ENCODE measurements around the gene GBP4. TPM values are rescaled to one million over a fixed set of nuclear protein-coding genes. Genes with fewer than 3 reads are reported as not detected.

The GBP4 gene
- total RNA-seq, 1 experiment from 2014 or later: 0.09 TPM

DNA sequence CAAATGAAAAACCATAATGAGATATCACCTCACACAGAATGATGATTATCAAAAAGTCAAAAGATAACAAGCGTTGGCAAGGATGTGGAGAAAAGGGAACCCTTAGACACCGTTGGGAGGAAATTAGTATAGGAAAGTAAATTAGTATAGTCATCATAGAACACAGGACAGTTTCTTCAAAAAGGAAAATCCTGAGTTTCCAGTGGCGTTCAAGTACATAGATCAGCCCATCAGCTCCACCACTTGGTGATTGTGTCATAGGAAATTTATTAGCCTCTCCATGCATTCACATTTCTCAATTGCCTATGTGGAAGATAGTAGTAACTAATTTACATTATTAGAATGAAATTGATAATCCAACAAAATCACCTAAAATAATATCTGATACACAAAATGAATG lies 52.0 kb downstream of the GBP4 start:
- no peak for TF ChIP-seq ZNF281 (CRISPR knock-in tag; IDR thresholded peaks at IDR 0.05)
- TF ChIP-seq ZNF263 (CRISPR knock-in tag; IDR thresholded peaks at IDR 0.05; ENCODE audit: low read depth): no peak
- TF ChIP-seq, protein P1, sequence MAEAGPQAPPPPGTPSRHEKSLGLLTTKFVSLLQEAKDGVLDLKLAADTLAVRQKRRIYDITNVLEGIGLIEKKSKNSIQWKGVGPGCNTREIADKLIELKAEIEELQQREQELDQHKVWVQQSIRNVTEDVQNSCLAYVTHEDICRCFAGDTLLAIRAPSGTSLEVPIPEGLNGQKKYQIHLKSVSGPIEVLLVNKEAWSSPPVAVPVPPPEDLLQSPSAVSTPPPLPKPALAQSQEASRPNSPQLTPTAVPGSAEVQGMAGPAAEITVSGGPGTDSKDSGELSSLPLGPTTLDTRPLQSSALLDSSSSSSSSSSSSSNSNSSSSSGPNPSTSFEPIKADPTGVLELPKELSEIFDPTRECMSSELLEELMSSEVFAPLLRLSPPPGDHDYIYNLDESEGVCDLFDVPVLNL (CRISPR knock-in tag; IDR thresholded peaks at IDR 0.05; ENCODE audit: borderline replicate concordance, low read depth): no peak
- TF ChIP-seq FOXP1 (CRISPR knock-in tag; IDR thresholded peaks at IDR 0.05; ENCODE audit: borderline replicate concordance): no peak
- no peak for TF ChIP-seq GTF2I (CRISPR knock-in tag; conservative IDR thresholded peaks at IDR 0.05)
- CTCF ChIA-PET: no interaction called here
- Mint-ChIP-seq H3K4me1 (no peaks in the 10 kb centered on the region), H3K36me3 (no peaks in the 10 kb centered on the region), H3K4me3 (no peak overlapping the region), H3K9me3 (no peaks in the 10 kb centered on the region), H3K27ac (no peak overlapping the region), H3K27me3 (ENCODE audit: low read depth) (no peaks in the 10 kb centered on the region)
- POLR2A ChIA-PET: no interaction called here
- DNase-seq (ENCODE audit: low spot score): no peak
- ATAC-seq: no peak

- POLR2A ChIA-PET: no interaction called here
- CTCF ChIA-PET: no interaction called here
- DNase-seq (ENCODE audit: low spot score): no peak
- Mint-ChIP-seq H3K4me1 (no peaks in the 10 kb centered on the region), H3K36me3 (no peaks in the 10 kb centered on the region), H3K4me3 (no peak overlapping the region), H3K27ac (no peak overlapping the region), H3K27me3 (ENCODE audit: low read depth) (no peaks in the 10 kb centered on the region), H3K9me3 (peaks cover 2% of the 10 kb centered on the region; the same call in 1 of the 2 replicates)
- no peak; the same call in 1 of the 2 replicates for ATAC-seq
- no peak for TF ChIP-seq MXD4 (CRISPR knock-in tag; IDR thresholded peaks at IDR 0.05; ENCODE audit: borderline replicate concordance)
- TF ChIP-seq ZNF396 (CRISPR knock-in tag; IDR thresholded peaks at IDR 0.05; ENCODE audit: borderline replicate concordance): no peak
- TF ChIP-seq, protein P2, sequence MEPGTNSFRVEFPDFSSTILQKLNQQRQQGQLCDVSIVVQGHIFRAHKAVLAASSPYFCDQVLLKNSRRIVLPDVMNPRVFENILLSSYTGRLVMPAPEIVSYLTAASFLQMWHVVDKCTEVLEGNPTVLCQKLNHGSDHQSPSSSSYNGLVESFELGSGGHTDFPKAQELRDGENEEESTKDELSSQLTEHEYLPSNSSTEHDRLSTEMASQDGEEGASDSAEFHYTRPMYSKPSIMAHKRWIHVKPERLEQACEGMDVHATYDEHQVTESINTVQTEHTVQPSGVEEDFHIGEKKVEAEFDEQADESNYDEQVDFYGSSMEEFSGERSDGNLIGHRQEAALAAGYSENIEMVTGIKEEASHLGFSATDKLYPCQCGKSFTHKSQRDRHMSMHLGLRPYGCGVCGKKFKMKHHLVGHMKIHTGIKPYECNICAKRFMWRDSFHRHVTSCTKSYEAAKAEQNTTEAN (CRISPR knock-in tag; IDR thresholded peaks at IDR 0.05): no peak
- no peak for TF ChIP-seq JUN (CRISPR knock-in tag; IDR thresholded peaks at IDR 0.05)
- no peak for TF ChIP-seq ZNF423 (CRISPR knock-in tag; IDR thresholded peaks at IDR 0.05)
- no peak for TF ChIP-seq MYBL2 (CRISPR knock-in tag; IDR thresholded peaks at IDR 0.05)
- TF ChIP-seq NFE2L1 (CRISPR knock-in tag; IDR thresholded peaks at IDR 0.05): no peak
- TF ChIP-seq MAX (CRISPR knock-in tag; IDR thresholded peaks at IDR 0.05): no peak
- no peak for TF ChIP-seq HMGXB4 (CRISPR knock-in tag; IDR thresholded peaks at IDR 0.05)
- no peak for TF ChIP-seq ZNF232 (CRISPR knock-in tag; IDR thresholded peaks at IDR 0.05)
- TF ChIP-seq ZNF281 (CRISPR knock-in tag; IDR thresholded peaks at IDR 0.05): no peak
- TF ChIP-seq ZNF138 (CRISPR knock-in tag; conservative IDR thresholded peaks at IDR 0.05): no peak
- TF ChIP-seq RELA (CRISPR knock-in tag; IDR thresholded peaks at IDR 0.05; ENCODE audit: borderline replicate concordance): no peak
- no peak for TF ChIP-seq ZNF512 (CRISPR knock-in tag; IDR thresholded peaks at IDR 0.05; ENCODE audit: borderline replicate concordance)
- TF ChIP-seq, protein P1 (CRISPR knock-in tag; IDR thresholded peaks at IDR 0.05; ENCODE audit: borderline replicate concordance, low read depth): no peak
- TF ChIP-seq USF2 (CRISPR knock-in tag; IDR thresholded peaks at IDR 0.05): no peak
- no peak for TF ChIP-seq IRF2 (CRISPR knock-in tag; IDR thresholded peaks at IDR 0.05; ENCODE audit: borderline replicate concordance, low read depth)
- no peak for TF ChIP-seq NR3C1 (CRISPR knock-in tag; conservative IDR thresholded peaks at IDR 0.05; ENCODE audit: low read depth)
Observed at GRCh38 chr1:89143484-89143883, 55.3 kb downstream of the GBP4 start.
